ENCODE measurements around the gene GARIN3. TPM values are rescaled to one million over a fixed set of nuclear protein-coding genes. Genes with fewer than 3 reads are reported as not detected.

GARIN3 gene
- total RNA-seq, 1 experiment from 2014 or later = not detected

DNA sequence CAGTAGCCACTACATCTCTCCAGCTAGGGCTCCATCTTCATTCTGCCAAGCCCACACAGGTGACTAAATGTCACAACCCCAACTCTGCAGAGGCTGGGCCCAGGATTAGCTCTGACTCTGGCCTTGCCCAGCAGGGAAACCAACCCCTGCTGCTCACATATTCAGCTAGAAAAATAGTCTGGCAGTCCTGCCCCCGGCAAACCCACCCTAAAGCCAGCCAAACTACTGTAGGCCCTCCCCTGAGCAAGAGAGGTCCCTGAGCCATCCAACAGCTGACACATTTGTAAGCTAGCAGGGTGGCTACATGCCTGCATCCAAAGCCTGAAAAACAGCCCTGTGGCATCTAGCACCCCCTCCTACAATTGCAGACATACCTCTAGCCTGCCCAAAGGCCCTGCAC is 46.0 kb downstream of the GARIN3 start:
- Histone ChIP-seq H3K9me3 (ENCODE audit: control insufficient read depth, insufficient read depth, low read depth, low read length) (no peaks in the 10 kb centered on the region), H3K27ac (ENCODE audit: low read length) (no peak overlapping the region), H3K4me3 (ENCODE audit: low read depth in 2 of 2, low read length in 2 of 2) (no peak overlapping the region), H3K36me3 (ENCODE audit: control insufficient read depth, insufficient read depth, low read length) (no peaks in the 10 kb centered on the region), H3K4me1 (ENCODE audit: control insufficient read depth, insufficient read depth, low read length) (no peaks in the 10 kb centered on the region), H3K27me3 (ENCODE audit: control insufficient read depth, insufficient read depth, low read length) (no peaks in the 10 kb centered on the region)
- ChIA-PET CTCF (no interaction called here), POLR2A (no interaction called here)
- BruUV-seq (replicated peaks) = no TSS peak
- TF ChIP-seq SIN3A (IDR thresholded peaks at IDR 0.05; ENCODE audit: borderline replicate concordance, insufficient read depth, low read depth, low read length) (no peak), TCF7L2 (IDR thresholded peaks at IDR 0.05; ENCODE audit: low read depth, low read length) (no peak), POLR2AphosphoS5 (IDR thresholded peaks at IDR 0.05; ENCODE audit: low read depth, low read length) (no peak)
- TF ChIP-seq, protein P1, sequence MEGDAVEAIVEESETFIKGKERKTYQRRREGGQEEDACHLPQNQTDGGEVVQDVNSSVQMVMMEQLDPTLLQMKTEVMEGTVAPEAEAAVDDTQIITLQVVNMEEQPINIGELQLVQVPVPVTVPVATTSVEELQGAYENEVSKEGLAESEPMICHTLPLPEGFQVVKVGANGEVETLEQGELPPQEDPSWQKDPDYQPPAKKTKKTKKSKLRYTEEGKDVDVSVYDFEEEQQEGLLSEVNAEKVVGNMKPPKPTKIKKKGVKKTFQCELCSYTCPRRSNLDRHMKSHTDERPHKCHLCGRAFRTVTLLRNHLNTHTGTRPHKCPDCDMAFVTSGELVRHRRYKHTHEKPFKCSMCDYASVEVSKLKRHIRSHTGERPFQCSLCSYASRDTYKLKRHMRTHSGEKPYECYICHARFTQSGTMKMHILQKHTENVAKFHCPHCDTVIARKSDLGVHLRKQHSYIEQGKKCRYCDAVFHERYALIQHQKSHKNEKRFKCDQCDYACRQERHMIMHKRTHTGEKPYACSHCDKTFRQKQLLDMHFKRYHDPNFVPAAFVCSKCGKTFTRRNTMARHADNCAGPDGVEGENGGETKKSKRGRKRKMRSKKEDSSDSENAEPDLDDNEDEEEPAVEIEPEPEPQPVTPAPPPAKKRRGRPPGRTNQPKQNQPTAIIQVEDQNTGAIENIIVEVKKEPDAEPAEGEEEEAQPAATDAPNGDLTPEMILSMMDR (IDR thresholded peaks at IDR 0.05) = no peak
- TF ChIP-seq, protein P2, sequence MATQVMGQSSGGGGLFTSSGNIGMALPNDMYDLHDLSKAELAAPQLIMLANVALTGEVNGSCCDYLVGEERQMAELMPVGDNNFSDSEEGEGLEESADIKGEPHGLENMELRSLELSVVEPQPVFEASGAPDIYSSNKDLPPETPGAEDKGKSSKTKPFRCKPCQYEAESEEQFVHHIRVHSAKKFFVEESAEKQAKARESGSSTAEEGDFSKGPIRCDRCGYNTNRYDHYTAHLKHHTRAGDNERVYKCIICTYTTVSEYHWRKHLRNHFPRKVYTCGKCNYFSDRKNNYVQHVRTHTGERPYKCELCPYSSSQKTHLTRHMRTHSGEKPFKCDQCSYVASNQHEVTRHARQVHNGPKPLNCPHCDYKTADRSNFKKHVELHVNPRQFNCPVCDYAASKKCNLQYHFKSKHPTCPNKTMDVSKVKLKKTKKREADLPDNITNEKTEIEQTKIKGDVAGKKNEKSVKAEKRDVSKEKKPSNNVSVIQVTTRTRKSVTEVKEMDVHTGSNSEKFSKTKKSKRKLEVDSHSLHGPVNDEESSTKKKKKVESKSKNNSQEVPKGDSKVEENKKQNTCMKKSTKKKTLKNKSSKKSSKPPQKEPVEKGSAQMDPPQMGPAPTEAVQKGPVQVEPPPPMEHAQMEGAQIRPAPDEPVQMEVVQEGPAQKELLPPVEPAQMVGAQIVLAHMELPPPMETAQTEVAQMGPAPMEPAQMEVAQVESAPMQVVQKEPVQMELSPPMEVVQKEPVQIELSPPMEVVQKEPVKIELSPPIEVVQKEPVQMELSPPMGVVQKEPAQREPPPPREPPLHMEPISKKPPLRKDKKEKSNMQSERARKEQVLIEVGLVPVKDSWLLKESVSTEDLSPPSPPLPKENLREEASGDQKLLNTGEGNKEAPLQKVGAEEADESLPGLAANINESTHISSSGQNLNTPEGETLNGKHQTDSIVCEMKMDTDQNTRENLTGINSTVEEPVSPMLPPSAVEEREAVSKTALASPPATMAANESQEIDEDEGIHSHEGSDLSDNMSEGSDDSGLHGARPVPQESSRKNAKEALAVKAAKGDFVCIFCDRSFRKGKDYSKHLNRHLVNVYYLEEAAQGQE (IDR thresholded peaks at IDR 0.05; ENCODE audit: insufficient read depth in 1 of 2, low read depth in 2 of 2, low read length in 1 of 2) = no peak
- DNase-seq (ENCODE audit: low read depth, low spot score) (no peak), ATAC-seq (no peak)
- in situ Hi-C loops (cut with HindIII; ENCODE audit: low pct_unique_long_range_greater_than_20kb, low sequenced_read_pairs) = no loop called here
- intact Hi-C loops (cut with micrococcal nuclease; ENCODE audit: unreplicated experiment) = no loop called here

DNA sequence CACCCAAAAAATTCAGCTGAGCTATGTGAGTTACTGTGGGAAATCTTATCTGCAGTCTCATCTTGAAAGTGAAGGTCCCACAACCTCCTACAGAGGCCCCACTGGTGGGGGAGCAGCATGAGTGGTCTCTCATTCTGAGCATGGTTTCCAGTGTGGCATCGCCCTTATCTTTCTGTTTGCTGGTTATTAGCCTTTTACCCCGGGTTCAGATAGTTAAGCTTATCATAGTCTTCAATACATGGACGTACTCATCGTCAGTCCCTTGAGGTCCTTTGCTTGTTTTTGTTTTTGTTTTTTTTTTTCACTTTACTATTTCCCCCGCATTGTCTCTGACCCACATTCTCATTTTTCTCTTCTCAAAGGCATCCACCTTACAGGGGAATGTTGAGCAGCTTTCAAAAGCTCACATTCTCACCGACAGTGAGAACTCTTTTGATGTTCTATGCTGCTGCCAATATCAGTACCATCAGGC is 49.5 kb downstream of the GARIN3 start:
- TF ChIP-seq SIN3A (IDR thresholded peaks at IDR 0.05; ENCODE audit: borderline replicate concordance, insufficient read depth, low read depth, low read length) (no peak), POLR2AphosphoS5 (IDR thresholded peaks at IDR 0.05; ENCODE audit: low read depth, low read length) (no peak), TCF7L2 (IDR thresholded peaks at IDR 0.05; ENCODE audit: low read depth, low read length) (no peak)
- TF ChIP-seq, protein P2 (IDR thresholded peaks at IDR 0.05; ENCODE audit: insufficient read depth in 1 of 2, low read depth in 2 of 2, low read length in 1 of 2) = no peak
- TF ChIP-seq, protein P1 (IDR thresholded peaks at IDR 0.05) = no peak
- Histone ChIP-seq H3K36me3 (ENCODE audit: control insufficient read depth, insufficient read depth, low read length) (no peaks in the 10 kb centered on the region), H3K27me3 (ENCODE audit: control insufficient read depth, insufficient read depth, low read length) (no peaks in the 10 kb centered on the region), H3K27ac (ENCODE audit: low read length) (no peak overlapping the region), H3K4me3 (ENCODE audit: low read depth in 2 of 2, low read length in 2 of 2) (no peak overlapping the region), H3K4me1 (ENCODE audit: control insufficient read depth, insufficient read depth, low read length) (no peaks in the 10 kb centered on the region), H3K9me3 (ENCODE audit: control insufficient read depth, insufficient read depth, low read depth, low read length) (no peaks in the 10 kb centered on the region)
- no peak for DNase-seq (ENCODE audit: low read depth, low spot score)
- intact Hi-C loops (cut with micrococcal nuclease; ENCODE audit: unreplicated experiment) = no loop called here
- ATAC-seq = no peak
- no TSS peak for BruUV-seq (replicated peaks)
- POLR2A ChIA-PET = no interaction called here
- CTCF ChIA-PET = no interaction called here
- in situ Hi-C loops (cut with HindIII; ENCODE audit: low pct_unique_long_range_greater_than_20kb, low sequenced_read_pairs) = no loop called here
